H7 (cell line): Measurements from ENCODE around the gene FAM50A. TPM values are rescaled to one million over a fixed set of nuclear protein-coding genes. Genes with fewer than 3 reads are reported as not detected.

Source experiments
- DNase-seq: peaks from one replicate; pipeline ENCODE4 v3.0.0; 2012
- H3K27me3 ChIP-seq: 2 replicates; pipeline ENCODE4 v1.6.0; 2011; ENCODE audit warnings: mild to moderate bottlenecking, low read length; ENCODE audit not compliant: control insufficient read depth, insufficient read depth
- H3K36me3 ChIP-seq: replicated peaks from 2 replicates; pipeline ENCODE4 v1.5.1; 2011; ENCODE audit warnings: low read length; ENCODE audit not compliant: control insufficient read depth, insufficient read depth
- H3K4me3 ChIP-seq: 2 replicates; pipeline ENCODE4 v1.5.1; 2011; ENCODE audit warnings: low read depth, mild to moderate bottlenecking, control low read depth, low read length, moderate library complexity; ENCODE audit not compliant: insufficient read depth
- total RNA-seq: library from RNA; depleted of rRNA; stranded (reverse); fragments of >200 nt; shearing (Covaris generic); gene quantifications from 2 replicates; pipeline ENCODE4 v1.2.3, GENCODE V29; 2014

FAM50A gene
- total RNA-seq, 1 experiment from 2014 or later = 44.0 TPM

DNA sequence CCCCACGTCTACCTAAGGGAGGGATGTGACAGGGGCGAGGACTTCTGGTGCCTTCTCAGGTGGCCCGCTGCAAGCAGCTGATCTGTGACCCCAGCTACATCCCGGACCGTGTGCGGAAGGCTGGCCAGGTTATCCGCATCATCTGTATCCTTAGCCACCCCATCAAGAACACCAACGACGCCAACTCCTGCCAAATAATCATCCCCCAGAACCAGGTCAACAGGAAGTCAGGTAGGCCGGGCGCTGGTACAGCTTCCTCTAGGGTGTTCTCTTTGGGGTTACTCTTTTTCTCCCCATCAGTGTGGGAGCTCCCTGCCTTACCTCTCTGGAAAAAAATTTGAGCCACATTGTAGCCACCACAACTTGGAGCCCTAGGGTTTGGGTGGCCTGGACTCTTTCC lies 2.4 kb upstream of the FAM50A start:
- DNase-seq = no peak
- Histone ChIP-seq H3K4me3 (no peak overlapping the region), H3K27me3 (no peaks in the 10 kb centered on the region), H3K36me3 (peaks cover 5% of the 10 kb centered on the region)

DNA sequence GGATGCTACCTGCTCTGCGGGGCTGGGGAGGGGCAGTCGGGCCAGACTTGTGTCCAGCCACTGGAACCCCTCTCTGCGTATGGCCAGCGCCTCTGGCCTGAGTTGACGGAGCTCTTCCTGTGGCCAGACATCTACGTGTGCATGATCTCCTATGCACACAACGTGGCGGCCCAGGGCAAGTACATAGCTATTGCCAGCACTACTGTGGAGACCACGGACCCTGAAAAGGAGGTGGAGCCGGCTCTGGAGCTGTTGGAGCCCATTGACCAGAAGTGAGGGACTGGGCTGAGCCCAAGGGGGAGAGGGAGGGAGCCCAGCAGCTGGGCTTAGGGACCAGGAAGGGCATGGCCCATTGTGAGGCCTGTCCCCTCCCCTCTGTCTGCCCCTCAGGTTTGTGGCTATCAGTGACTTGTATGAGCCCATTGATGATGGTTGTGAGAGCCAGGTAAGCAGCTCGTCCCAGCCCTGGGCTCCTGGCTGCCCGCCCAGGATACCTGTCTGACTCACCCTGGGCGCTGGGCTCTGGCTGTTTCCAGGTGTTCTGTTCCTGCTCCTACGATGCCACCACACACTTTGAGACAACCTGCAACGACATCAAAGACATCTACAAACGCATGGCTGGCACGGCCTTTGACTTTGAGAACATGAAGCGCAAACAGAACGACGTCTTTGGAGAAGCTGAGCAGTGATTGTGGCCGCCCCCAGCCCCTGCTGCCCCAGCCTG lies 1.8 kb upstream of the FAM50A start:
- DNase-seq = no peak
- H3K36me3 ChIP-seq = peaks cover 5% of the 10 kb centered on the region
- no peaks in the 10 kb centered on the region for H3K27me3 ChIP-seq
- H3K4me3 ChIP-seq = no peak overlapping the region

DNA sequence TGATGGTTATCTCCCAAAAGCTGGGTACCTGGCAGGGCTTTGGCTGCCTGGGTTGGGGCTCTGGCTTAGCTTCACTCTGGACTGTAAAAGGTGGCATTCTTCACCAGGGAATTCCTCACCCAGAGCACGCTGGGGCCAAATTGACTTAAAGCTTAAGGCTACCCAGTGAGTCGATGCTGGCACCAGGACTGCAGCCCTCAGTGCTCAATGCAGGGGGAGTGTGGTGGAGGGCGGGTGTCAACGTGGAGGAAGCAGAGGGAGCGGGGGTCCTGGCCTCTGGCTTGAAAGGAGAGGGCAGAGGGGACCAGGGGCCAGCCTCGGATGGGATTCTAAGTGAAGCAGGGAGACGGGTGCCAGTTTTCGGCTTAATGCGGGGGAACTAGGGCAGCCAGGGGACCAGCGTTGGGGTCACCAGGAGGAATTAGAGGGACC lies 446 bp upstream of the FAM50A start:
- peaks cover 5% of the 10 kb centered on the region for H3K36me3 ChIP-seq
- no peak for DNase-seq
- peak overlapping the region; percentile 41 for H3K4me3 ChIP-seq
- H3K27me3 ChIP-seq = no peaks in the 10 kb centered on the region

GRCh38 chrX:154444755-154445246 lies 860 bp downstream of the FAM50A start:
- DNase-seq = no peak
- Histone ChIP-seq H3K36me3 (no peaks in the 10 kb centered on the region; the same call in none of the 2 replicates), H3K4me3 (peak overlapping the region; percentile 53), H3K27me3 (no peaks in the 10 kb centered on the region)

GRCh38 chrX:154445776-154446175 lies 1.8 kb downstream of the FAM50A start:
- Histone ChIP-seq H3K4me3 (no peak overlapping the region), H3K36me3 (peaks cover 2% of the 10 kb centered on the region), H3K27me3 (no peaks in the 10 kb centered on the region)
- DNase-seq = no peak

DNA sequence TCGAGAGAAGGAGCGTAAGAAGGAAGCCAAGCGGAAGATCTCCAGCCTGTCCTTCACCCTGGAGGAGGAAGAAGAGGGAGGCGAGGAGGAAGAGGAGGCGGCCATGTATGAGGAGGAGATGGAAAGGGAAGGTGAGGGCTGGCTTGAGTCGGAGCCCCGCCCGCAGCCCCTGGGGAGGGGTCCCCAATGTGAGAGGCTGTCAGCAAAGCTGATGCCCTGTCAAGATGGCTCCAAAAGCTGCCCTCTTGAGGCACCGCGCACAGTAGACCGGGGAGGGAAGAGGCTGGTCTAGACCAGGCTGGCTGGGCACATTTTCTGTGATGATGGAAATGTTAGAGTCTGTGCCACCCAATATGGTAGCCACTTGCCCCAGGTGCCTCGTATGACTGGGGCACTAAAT lies 2.5 kb downstream of the FAM50A start:
- no peaks in the 10 kb centered on the region for H3K27me3 ChIP-seq
- no peak for DNase-seq
- peaks cover 2% of the 10 kb centered on the region for H3K36me3 ChIP-seq

DNA sequence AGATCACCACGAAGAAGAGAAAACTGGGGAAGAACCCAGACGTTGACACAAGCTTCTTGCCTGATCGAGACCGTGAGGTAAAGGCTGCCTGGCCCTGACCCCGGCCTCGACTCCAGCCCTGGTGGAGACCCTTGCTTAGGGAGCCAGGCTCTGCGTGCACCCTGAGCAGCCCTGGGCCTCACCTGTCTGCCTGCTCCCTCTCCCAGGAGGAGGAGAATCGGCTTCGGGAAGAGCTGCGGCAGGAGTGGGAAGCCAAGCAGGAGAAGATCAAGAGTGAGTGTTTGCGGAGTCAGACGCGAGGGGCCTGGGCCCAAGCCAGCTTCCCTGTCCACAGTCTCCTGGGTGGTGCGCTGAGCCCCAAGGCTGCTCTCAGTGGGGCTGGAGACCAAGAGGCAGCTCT lies 4.5 kb downstream of the FAM50A start:
- Histone ChIP-seq H3K4me3 (no peak overlapping the region), H3K36me3 (peaks cover 2% of the 10 kb centered on the region), H3K27me3 (no peaks in the 10 kb centered on the region)
- no peak for DNase-seq

More for the DNA sequence above, 2.5 kb downstream of the FAM50A start:
- H3K4me3 ChIP-seq = no peak overlapping the region

DNA sequence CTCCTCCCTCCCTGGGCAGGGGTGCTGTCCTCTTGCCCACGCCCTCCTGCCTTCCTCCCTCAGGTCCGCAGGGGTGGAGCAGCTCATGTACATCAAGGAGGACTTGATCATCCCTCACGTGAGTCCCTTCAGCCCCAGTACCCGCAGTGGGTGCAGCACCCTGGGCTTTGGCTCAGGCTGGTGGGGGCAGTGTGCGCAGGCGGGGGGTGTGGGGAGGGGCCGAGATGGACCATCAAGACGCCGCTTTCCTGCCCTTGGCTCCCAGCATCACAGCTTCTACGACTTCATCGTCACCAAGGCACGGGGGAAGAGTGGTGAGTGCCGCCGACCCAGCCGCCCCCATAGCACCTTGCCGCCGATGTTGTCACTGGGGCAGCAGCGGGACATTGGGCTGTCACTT lies 5.7 kb downstream of the FAM50A start:
- H3K27me3 ChIP-seq = no peaks in the 10 kb centered on the region
- DNase-seq = no peak
- H3K4me3 ChIP-seq = no peak overlapping the region

GRCh38 chrX:154450312-154450711 lies 6.4 kb downstream of the FAM50A start:
- no peak for DNase-seq
- Histone ChIP-seq H3K36me3 (peaks cover 2% of the 10 kb centered on the region), H3K4me3 (no peak overlapping the region)

More for the DNA sequence above, 5.7 kb downstream of the FAM50A start:
- H3K36me3 ChIP-seq = peaks cover 2% of the 10 kb centered on the region

GRCh38 chrX:154452823-154453222 lies 8.9 kb downstream of the FAM50A start:
- no peak for DNase-seq
- H3K27me3 ChIP-seq = no peaks in the 10 kb centered on the region
- no peak overlapping the region for H3K4me3 ChIP-seq
- H3K36me3 ChIP-seq = peaks cover 2% of the 10 kb centered on the region

More at GRCh38 chrX:154450312-154450711, 6.4 kb downstream of the FAM50A start:
- no peaks in the 10 kb centered on the region for H3K27me3 ChIP-seq

DNA sequence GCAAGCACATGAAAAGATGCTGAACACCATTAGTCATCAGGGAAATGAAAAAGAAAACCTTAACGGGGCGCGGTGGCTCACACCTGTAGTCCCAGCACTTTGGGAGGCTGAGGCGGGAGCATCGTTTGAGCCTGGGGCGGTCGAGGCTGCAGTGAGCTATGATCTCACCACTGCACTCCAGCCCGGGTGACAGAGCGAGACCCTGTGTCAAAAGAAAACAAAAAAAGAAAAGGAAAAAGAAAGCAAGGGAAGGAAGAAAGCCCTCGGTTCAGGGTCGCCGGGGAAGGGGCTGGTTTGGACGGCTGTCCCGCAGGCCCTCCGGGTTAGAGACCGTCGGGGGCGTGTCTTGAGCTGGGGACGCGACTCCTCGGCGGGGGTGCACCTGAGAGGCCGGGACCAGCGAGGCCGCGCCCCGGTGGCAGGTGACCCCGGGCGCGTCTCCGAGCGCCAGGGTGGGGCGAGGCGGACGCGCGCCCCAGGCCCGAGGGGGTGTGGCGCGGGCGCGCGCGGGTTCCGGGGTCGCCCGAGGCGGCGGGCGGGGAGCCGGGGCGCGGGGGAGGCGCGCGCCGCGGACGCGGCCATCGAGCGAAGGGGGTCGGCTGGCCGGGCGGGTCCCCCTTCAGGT lies 13.7 kb downstream of the FAM50A start:
- peak; percentile 96 for DNase-seq
- H3K36me3 ChIP-seq = no peaks in the 10 kb centered on the region; the same call in 1 of the 2 replicates
- H3K27me3 ChIP-seq = no peaks in the 10 kb centered on the region
- H3K4me3 ChIP-seq = peak overlapping the region; percentile 28

DNA sequence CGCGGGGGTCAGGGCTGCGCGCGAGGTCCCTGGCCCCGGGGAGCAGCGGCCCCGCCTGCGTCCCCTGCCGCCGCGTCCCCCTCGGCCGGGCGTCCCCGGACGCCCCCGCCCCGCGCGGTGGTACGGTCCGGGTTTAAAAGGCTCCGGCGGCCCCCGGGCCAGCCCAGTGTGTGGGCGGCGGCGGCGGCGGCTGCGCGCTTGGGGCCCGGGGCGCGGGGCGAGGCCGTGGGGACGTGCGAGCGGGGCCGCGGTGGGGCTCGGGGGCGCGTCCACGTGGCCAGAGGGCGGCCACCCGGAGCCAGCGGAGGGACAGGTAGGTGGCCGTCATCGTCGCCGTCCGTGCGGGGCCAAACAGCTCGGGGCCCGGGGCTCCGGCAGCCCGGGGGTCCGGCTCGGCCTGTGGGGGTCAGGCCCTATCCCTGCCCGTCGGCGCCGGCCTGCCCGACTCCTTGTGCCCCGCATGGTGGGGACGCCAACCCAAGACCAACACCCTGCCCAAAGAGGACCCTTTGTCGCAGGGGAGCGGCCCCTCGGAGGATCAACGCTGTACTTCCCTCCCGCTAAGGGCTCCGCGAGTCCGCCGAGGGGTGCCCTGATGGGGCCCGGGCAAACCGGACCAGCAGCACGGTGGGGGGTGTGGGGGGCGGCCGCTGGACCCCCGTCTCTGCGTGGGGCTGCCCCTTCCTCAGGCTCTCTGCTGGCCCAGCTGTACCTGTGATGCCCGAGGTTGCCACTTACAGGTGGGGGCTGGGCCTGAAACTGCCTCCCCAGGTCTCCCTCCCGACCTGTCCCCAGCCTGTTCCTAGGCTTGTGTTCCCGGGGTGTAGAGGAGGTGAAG lies 14.4 kb downstream of the FAM50A start, which contains the start of gene PLXNA3:
TSS of gene PLXNA3 (plus strand) at position 166 of the 838 bp plus-strand sequence. CDS start 1,903 bp downstream, outside the sequence.
- Histone ChIP-seq H3K36me3 (no peaks in the 10 kb centered on the region; the same call in 1 of the 2 replicates), H3K27me3 (no peaks in the 10 kb centered on the region), H3K4me3 (peak within 1 kb of the TSS; percentile 61)
- peak; percentile 94 for DNase-seq

- Histone ChIP-seq H3K27me3 (no peaks in the 10 kb centered on the region), H3K36me3 (no peaks in the 10 kb centered on the region; the same call in 1 of the 2 replicates), H3K4me3 (peak overlapping the region; percentile 61)
- no peak for DNase-seq
These were observed 15.2 kb downstream of the FAM50A start for GRCh38 chrX:154458954-154459778.
